ENCODE measurements around the gene SLC37A1.

SLC37A1 gene

DNA sequence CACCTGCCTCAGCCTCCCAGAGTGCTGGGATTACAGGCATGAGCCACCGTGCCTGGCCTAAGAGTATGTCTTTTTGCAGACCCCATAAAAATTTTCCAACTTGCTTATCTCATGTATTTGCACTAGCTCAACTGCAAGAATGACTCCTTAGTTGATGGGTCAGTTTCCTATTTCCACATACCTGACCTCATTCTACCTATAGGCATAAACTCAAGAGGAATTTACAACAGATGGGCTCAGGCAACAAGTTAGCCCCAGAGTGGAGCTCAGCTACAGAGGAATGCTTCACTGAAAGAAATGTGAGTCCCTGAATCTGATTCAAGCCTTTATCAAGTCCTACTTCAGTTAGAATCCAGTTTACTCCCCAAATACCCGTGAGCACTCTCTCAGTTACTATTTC is 5.3 kb upstream of the SLC37A1 start:
- DNase-seq = no peak

DNA sequence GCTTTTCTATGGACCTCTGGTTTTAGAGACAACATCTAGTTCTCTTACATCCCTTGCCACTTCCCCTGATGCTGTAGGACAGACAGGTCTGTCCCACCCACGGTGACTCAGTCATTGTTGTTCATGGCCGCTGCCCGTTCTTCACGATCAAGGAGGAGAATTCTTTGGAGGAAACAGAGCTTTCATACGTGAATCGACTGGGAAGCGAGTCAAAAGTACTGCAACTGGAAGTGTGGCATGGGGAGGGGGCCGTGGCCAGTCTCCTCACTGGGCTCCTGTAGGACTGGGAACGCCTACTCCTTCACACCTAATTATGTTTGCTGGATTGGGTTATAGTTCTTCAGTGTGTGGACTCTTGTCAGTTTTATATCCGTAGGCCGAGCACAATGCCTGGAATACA is 4.4 kb upstream of the SLC37A1 start:
- DNase-seq = no peak

DNA sequence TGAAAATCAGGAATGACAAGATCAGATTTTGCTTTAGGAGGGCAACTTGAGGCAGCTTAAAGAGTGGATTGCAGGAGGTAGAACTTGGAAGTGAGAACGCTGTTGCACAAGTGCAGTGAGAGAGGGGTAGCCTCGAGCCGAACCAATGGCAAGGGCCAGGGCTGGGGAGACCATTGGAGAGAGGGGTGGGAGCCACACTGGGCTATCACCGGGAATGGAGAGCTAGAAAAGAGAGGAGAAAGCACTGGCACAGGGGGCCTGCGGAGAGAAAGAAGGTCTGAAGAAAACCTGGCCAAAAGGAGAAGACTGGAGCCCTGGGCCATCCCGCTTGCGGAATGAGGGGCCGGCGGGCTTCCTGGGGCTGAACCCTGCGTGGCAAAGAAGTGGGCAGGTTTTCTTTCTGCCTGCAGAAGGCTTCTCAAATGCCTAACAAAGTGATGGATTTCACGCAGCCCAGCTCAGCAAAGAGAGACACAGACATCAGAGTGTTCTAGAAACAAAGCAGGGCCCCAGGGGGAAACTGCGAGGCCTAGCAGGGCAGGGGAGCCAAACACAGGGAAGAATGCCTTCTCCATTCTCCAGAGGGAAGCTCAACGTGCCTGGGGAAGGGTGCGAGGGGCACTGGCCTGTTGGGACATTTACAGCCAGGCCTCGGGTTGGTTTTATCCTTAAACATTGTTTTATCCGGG is 1.2 kb upstream of the SLC37A1 start:
- no peak for DNase-seq

DNA sequence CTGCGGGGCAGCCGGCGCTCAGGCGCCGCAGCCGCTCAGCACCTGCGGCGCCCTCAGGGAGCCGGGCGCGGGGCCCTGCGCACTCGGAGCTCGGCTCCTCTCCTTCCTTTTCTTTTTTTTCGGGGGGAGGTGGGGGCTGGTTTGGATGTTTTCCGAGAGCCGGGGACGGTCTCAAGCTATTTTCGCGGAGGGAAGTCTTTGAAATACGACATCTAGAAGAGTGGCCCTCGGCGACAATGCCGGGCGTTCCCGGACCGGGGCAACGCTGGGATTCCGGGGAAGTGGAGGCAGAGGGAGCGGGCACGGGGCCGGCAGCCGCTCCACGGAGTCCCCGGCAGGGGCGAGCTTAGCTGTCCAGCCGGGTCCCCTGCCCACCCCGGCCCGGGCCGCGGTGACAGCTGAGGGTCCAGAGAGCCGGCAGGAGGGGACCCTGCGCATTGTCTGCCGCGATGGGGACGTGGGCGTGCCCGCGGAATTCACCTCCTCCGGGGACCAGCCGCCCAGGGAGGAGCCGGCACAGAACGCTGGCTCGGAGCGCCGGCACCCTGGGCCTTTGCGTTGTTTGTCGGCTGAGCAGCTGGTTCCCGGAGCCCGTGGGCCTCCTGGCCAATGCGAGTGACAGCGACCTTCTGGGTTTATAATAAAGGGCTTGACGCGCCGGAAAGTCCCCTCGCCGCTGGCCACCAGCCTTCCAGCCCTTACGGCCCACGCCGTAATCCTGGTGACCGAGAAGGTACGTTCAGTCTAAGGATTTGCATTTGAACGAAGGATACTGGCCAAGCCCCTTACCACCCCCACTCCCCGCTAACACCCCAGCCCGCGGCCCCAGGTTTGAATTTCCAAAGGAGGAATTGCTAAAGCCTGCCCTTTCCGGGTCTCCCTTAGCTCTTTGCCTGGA is 582 bp downstream of the SLC37A1 start:
- DNase-seq = peak; percentile 79

DNA sequence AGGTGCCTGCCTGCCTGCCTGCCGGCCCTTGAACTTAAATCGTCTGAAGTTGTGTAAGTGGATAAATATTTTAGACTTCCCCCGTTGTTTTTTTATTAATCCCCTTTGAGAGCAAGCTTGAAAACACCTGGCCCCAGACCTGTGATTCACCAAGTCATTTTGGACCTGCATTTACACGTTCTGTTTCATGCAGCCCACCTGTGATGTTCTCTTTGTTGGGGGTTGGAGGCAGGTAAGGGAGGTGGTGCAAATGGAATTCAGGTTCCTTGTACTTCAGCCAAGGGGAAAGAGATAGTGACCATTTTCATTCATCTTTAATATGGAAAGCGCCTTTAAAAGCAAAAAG is 1.2 kb downstream of the SLC37A1 start:
- DNase-seq = no peak

GRCh38 chr21:42515708-42516502 is 2.3 kb downstream of the SLC37A1 start:
- DNase-seq = no peak

GRCh38 chr21:42518215-42518614 is 4.6 kb downstream of the SLC37A1 start:
- no peak for DNase-seq

GRCh38 chr21:42518626-42519025 is 5.0 kb downstream of the SLC37A1 start:
- no peak for DNase-seq

DNA sequence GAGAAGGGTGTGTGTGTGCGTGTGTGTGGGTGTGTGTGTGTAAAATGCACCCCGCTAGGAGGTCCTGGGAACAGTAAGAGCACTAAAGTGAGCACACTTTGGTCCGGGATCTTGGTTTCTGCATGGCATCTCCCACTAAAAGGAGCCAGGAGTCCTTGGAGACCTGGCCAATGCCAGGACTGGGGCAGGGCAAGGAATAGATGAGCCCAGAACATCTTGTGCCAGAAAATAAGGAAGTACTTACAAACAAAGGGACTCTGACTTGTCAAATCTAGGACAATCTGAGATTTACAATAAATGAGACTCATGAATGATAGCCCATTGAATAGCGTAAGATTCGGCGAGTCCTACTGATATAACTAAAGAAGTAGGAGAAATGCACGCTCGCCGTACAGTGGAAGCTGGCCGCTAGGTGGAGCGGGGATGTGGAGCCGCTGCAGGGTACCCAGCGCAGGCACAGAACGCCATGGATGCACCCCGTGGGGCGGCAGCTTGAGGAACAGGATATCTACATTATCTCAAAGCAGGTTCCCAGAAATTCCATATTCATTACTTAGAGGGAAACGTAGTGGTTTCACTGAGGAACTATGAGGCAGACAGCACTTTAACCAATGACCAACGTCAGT is 7.1 kb downstream of the SLC37A1 start:
- no peak for DNase-seq

DNA sequence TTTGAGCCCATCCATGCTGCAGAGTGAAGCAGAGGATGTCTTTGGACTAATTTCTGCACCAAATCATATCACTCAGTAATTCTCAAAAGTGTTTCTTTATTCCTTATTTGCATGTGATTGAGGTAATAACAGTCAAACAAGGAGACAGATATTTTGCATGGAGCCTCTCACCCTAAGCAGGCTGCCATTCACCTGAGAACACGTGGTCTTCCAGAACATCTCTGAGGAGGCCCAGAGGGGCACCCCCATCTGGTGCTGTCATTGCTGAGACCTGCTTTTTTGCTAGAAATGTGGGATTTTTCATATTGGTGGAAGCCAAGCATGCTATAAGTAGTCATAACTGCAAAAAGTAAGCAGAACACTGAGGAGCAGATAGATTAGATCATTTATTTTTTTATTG is 7.7 kb downstream of the SLC37A1 start:
- no peak for DNase-seq

GRCh38 chr21:42521805-42522204 is 8.2 kb downstream of the SLC37A1 start:
- DNase-seq = no peak

DNA sequence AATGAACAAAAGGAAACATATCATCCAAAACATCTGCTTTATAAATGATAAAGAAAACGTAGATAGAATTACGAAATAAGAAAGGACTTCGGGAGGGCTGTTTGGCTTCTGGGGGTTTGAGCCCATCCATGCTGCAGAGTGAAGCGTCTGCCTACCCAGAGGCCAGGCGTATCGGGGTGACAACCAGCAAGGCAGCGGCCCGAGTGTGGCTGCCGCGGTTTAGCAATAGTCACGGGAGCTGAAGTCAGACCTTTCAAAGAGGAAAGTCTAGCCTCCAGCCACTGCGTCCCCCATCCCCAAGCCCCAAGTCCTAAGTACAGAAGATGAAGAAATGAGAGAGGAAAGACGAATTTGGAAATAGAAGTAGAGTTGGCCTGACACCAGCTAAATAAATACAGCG is 8.6 kb downstream of the SLC37A1 start:
- no peak for DNase-seq

DNA sequence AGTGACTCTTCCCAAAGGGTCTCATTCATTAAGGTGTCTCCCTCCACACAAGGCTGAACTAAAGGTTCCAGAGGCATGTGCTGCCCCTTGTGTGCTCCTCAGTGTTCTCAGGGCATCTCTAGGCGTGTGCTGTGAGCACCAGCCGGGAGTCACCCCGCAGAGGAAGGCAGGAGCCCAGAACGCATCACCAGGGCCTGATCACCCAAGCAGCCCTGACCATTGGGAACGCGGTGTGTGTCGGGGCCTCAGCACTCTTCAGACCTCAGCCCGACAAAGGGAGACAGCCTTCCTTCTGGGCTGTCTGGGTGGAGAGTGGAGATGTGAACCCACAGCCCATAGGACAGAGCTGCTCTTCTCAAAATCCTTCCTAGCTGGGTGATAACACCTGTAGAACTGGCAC is 9.1 kb downstream of the SLC37A1 start:
- no peak for DNase-seq

DNA sequence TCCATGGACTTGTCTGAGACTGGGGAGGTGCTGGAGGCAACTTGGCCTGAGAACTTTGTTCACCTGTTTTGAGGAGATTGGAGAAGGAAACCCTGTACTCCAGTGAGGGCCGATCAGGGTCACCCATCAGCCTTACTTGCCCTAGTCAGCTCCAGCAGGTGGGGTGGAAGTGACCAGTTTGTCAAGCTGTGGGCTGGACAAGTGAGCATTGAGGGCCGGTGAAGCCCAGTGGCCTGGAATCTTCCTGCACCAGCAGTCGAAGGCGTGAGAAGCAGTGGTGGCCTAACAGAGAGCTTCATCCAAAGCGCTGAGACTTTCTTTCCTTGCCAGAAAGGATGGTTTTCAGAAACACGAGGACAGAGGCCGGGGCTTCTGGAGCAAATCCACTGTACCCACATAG is 9.6 kb downstream of the SLC37A1 start:
- no peak for DNase-seq

DNA sequence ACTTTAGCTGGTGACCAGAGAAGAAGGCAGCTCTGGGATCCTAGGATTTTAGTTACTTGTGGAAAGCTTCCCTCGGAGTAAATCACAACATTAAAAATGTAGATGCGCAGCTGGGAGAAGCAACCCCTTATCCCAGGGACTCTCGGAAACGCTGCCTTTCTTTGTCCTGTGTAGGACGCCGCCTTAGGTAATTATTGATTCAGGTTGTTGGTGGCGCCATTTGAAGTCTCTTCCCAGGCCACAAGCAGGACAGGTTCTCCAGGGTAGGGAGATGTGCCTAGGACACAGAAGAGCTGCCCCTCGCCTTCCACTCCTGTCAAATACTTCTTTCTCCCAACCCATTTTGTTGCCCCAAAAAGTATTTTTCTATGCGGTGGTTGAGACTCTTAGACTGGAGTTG is 10.3 kb downstream of the SLC37A1 start:
- no peak for DNase-seq

GRCh38 chr21:42524341-42525028 is 10.8 kb downstream of the SLC37A1 start:
- DNase-seq = peak; percentile 39

GRCh38 chr21:42525029-42525581 is 11.5 kb downstream of the SLC37A1 start:
- no peak for DNase-seq

DNA sequence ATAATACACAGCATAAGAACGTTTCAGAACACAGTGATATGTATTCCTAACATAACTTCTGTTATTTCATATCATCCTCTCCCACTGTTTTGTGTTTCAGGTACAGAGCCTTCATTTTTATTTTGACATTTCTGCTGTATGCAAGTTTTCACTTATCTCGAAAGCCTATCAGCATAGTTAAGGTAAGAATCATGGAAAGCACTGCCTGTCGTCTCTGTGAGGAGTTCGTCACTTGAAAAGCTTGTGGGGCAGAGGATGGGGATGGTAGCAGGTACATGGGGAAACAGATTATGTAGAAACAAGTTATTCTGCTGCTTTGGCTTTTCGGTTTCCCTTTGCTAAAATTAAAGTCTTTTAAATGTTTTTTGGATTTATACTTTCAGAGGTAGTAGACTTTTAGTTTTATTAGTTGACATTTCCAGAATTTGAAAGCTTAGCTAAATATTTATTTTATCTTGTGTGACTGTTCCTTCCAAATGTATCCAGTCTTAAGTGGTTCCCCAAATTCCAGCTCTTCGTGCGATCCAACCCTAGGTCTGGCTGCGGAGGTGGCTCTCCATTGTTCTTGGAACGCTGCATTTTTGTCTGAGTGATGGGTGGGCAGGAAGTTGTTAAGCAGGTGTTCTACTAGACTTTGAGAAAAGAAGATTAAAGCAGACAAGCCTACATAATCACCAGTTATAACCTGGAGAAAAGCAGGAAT is 12.2 kb downstream of the SLC37A1 start:
- DNase-seq = no peak

- DNase-seq = no peak
These were observed 12.7 kb downstream of the SLC37A1 start for GRCh38 chr21:42526379-42526727.

DNA sequence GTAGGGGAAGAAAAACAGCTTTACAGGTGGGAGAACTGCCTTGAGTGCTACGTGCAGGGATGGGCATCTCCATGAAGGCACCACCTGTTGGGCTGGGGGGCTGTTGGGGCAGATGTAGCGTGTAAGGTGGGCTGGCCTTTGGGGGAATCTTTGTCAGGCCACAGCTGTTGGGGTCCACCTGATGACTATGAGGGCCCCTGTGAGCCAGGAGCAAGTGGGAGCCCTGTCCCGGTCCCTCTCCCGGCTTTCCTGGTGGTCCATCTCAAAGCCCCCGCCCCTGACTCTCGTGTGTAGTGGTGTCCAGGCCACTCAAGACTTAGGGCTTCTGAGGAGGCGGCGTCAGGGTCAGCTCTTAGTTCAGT is 13.5 kb downstream of the SLC37A1 start:
- DNase-seq = no peak

DNA sequence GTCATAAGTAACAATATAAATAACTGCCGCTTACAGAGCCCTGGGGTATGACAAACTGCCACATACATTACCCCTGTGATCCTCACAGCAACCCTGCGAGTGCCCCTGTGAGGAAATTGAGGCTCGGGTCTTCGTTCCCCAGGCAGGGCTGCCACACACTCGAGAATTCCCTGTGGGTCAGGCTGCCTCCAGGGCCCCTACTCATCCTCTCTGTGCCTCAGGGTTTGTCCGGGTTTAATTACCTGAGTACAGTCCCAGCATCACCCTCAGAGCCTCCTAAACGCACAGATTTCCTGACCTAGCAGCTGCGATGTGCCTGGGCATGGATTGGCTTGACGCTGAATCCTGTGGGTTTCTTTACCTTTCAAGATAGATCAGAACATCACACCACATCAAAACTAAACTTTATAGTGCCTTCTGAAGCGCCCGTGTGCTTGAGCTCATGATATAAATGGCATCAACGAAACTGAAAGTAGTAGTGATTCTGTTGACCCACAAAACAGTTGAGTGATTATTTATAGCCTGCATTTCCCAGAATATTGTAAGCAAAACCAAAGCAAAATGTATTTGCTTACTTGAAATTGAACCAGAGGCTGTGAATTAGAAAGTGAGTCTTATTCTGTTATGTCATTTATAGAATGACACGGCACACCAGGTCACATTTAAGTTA is 14.0 kb downstream of the SLC37A1 start:
- DNase-seq = peak; percentile 76

All from suppressor macrophage treated with lipopolysaccharide for 4 hours (primary cell).